Measurements from ENCODE around the gene PPP2R5E.

Gene PPP2R5E

DNA sequence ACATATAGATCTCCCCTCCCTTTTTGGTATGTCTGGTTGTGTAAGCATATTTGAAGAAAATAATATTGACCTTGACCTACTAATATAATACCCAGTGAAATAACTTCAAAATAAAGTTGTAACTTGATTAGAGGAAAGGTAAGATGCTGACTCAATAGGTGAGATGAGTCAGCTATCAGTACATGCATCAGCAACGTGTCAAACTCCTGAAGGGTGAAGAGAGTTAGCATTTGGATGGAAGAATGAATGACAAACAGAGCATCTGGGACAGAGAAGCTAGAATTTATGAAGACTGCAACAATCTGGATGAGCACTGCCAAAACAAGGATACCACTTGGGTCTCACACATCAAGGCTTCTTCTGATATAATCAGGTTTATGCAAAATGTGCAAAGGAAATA lies 74.9 kb downstream of the PPP2R5E start:
- no peak for DNase-seq

GRCh38 chr14:63467440-63468072 lies 75.6 kb downstream of the PPP2R5E start:
- no peak for DNase-seq

DNA sequence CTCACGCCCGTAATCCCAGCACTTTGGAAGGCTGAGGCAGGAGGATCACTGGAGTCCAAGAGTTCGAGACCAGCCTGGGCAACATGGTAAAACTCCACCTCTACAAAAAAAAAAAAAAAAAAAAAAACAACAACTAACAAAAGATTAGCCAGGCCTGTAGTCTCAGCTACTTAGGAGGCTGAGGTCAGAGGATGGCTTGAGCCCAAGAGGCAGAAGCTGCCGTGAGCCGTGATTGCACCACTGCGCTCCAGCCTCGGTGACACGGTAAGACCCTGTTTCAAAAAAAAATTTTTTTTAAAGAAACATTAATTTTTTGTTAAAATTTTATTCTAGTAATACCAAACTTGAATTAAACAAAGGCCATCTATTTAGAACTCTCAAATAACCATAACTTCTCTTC lies 77.8 kb downstream of the PPP2R5E start:
- no peak for DNase-seq

DNA sequence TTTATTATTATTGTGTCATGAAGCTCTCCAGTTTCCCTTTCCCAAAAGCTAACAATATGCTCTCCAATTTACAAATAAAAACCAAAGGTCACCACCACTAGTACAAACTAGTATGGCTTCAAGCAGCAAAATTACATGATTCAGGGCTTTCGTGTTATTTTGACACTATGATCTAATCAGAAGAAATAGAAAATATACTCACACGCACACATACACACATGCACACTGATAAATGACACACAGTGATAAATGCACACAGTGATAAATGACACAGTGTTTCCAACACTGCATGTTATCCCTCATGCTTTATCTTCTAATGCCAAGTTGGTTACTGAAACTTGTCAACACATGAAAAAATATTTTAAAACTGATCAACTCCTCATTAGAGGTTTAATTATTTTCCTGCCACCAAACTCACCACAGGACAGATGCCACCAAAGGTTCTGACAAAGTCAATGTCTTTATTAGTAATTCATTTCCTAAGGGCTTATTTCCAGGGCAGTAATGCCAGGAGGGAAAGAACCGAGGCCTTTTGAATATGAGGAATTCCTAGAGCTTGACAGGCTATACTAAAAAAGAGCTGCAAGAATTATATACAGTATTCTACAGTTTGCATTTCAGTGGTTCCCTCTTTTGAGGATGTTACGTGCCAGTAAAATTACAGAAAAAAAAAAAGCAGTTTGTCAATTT lies 82.4 kb downstream of the PPP2R5E start:
- DNase-seq = no peak

DNA sequence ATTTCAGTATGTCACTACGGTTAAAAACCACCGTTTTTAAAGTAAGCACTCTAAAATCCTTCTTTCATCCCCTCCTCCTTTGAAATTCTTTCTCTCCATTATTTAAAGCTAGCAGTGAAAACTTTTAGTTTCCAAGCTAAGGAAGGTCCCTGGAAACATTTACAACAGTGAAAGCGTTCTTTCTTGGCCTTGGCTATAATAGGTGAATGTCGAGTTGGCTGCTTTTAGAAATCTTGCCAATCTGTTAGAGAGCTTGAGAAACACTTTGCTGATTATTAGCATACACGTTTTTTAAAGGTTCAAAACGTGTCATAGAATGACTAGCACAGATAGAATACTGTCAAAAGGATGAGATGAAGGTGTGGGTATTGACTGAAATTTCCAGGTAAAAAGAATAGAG lies 83.4 kb downstream of the PPP2R5E start:
- no peak for DNase-seq

DNA sequence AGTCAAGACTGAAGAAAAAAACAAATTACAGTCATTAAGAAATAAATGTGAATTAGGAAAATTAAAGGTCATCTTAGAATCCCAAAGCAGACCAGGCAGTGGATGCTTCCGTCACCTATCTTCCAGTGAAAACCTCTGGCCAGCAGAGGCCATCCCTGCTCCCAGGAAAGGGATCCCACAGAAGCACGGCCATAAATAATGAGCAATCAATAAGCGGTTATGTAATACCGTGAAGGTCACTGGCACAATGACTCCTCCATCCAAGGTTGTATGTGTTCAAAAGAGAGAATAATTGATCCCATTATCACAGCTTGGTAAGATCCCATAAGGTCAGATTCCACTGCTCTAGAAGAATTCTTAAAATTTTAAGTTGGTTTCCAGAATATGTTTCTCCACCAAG lies 85.7 kb downstream of the PPP2R5E start:
- DNase-seq = no peak

DNA sequence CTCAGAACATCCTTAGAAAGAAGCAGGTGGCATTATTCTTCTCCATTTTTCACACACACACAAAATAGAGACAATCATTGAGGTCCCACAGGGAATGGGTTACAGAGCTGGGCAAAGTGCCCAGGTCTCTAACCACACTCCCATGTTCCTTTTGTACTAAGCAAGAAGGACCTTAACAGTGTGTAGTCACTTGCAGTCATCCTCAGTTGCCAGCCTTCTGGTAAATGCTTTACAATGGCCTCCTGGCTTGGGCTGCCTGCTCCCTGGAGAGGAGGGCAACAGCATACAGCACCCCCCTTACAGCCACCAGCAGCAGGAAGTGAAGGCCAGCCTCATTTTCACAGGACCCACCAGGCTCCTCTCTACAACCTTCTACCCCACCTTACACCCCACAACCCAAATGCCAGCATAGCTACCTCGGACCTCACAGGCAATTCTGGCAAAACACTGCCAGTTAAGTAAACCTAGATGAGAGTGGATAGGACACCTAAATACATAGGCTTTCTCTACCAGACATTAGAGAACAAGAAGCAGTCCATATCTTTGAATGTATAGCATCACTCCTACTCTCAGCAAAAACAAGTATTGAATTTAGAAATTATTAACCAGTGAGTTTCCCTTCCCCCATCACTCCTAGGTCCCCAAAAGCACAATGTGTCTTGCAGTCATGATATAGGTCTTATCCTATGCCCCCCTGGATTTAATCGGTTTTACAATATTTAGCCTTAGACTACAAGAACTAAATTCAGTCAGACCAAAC lies 88.1 kb downstream of the PPP2R5E start:
- DNase-seq = no peak

DNA sequence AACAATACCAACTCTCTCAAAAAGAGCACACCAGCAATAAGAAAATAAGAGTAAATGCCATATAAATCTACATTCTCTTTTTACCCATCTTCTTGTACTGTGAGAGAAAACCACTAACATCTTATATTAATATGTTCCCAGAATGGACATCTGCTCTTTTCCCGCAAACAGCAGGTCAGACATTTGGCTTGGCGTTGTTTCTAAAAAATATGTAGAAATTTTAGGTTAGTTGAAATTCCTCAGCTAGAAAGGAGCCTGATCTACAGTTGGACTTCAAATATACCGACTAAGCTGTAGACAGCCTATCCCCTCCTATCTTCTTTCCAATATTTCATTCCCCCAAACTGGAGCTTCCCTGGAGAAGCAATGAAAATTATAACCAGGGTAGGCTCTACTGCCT lies 88.7 kb downstream of the PPP2R5E start:
- DNase-seq = no peak

- DNase-seq = no peak
Measured at GRCh38 chr14:63453443-63453936, 89.7 kb downstream of the PPP2R5E start.

DNA sequence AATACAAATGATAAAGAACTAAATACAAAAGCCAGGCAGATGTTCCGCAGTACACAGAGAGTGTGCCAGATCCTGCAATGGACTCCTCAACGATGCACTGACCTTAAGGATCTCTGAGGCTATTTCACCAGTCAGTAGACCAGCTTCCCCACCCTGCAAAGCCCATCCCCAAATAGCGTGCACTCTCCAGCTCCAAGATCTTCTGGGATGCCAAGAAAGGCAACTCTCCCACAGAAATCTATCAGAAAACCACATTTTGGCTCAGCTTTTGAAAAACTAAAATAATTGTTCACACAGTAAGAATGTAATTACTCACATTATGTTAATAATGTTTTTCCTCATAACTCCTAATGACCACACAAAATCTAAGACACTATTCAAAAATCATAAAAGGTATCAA lies 90.4 kb downstream of the PPP2R5E start:
- DNase-seq = no peak

DNA sequence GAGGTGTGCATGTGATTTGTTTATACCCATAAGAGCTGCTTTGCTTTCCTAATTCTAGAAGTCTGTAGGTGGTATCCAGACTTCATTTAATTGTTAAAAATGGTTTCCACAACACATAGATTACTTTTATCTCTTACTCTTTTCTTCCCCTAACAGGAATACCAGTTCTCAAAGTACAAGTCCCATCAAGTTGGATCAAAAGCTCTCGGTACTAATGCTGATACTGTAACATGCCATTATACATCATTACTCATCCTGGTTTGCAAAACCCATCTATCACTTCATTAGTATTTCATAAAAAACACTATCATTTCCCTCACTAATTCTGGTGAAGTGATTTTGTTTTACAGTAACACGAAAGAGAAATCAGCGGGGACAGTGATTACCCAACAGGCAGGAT lies 94.3 kb downstream of the PPP2R5E start:
- no peak for DNase-seq

- no peak for DNase-seq
Measured at GRCh38 chr14:63444588-63444987, 98.6 kb downstream of the PPP2R5E start.

DNA sequence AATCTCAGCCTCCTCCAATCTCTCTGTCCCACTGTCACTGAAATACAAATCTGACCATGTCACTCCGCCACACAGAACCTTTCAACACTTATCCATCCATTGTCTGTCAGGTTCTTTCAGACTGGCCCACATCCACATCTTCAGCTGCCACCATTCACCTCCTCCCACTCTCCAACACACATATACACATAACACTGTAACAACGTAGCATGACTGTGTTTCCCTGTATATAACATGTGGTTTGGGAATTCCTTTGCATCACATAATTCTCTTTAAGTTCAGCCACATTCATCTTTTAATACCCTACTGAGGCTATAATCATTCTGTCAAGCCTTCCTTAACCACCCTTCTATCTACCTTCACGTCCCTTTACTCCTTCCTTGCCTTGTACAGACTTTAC lies 99.2 kb downstream of the PPP2R5E start:
- DNase-seq = no peak

- no peak for DNase-seq
Measured at GRCh38 chr14:63443361-63443760, 99.8 kb downstream of the PPP2R5E start.

DNA sequence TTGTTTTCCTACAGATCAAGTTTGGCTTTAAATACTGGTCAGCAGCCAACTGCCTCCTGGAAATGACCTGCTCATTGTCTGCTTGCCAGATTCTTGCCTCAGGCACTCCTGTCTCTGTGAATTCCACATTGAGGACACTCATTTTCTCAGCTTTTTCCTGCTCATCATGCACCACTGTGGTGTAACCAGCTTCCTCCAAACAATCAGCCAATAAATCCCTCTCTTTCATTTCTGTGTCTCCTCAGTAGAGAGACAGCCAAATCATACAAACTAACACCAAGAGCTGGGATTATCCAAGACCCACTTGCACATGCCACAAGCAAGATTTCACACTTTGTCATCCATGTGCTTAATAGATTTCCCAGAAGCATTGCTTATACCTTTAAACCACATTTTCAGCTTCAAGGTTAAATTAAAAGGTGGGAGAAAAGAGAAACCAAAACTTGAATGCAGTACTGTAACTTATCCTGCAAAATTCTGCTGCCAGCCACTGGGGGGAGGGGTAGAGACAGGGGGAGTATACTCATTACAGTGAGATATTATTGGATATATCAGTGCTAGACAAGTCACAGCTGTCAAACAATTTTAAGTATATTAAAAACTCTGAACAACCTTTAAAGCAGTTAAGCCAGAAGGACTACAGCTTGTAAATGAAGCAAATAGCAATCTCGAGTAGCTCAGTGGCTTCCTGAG lies 105.0 kb downstream of the PPP2R5E start:
- no peak for DNase-seq

DNA sequence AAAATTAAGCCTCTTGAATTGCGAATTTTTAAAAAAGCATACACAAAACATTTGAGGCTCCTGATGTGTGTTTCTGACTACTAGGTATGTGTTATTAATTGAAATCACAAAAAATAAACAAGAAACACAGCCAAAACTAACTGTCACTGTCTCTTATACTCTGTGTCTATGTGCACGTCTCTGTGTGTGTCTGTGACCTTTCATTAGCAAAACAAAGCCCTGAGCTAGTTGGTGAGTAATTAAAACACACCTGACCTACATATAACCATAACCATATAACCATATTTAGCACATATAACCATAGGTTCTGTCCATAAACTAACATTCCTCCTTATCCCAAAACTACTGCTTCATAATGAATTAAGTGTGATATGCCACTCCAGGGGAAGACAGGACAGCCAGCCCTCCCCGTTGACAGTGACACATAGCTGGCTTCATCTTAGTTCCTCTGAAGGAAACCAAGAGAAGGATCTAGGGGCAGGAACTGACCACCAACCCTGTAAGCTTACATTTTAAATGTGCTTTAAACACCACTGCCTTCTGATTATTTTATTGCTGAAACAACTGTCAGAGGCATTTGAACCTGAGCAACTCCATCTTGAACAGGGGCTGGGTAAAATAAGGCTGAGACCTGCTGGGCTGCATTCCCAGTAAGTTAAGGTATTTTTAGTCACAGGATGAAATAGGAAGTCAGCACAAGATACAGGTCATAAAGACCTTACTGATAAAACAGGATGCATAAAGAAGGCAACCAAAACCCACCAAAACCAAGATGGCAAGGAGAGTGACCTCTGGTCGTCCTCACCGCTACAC lies 106.7 kb downstream of the PPP2R5E start:
- no peak for DNase-seq

GRCh38 chr14:63435838-63436237 lies 107.3 kb downstream of the PPP2R5E start:
- no peak for DNase-seq

- no peak for DNase-seq
Measured at GRCh38 chr14:63435204-63435603, 108.0 kb downstream of the PPP2R5E start.

DNA sequence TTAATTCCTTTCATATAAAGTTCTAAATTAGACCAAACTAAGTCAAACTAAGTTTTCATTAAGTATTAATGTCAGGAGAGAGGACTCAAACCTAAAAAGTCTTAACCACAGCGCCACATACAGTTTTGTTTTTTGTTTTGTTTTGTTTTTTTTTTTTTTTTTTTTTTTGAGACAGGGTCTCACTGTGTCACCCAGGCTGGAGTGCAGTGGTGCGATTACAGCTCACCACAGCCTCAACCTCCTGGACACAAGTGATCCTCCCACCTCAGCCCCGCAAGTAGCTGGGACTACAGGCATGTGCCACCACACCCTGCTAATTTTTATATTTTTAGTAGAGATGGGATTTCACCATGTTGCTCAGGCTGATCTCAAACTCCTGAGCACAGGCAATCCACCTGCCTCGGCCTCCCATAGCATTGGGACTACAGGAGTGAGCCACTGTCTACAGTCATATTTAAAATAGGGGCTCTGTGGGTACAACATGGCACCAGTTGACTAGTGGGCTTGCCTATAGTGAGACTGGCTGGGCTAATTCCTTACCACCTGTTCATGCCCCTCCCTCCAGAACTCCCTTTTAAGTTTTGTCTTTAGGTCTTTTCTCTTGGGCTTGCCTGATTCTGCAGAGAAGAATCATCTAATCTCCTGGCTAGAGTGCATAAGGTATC lies 110.2 kb downstream of the PPP2R5E start:
- DNase-seq = no peak

- no peak for DNase-seq
Measured at GRCh38 chr14:63432228-63432627, 110.9 kb downstream of the PPP2R5E start.

GRCh38 chr14:63431466-63431865 lies 111.7 kb downstream of the PPP2R5E start:
- DNase-seq = no peak

- DNase-seq = no peak
Measured at GRCh38 chr14:63428486-63428885, 114.7 kb downstream of the PPP2R5E start.
